Measurements from ENCODE around the gene LRRC4C. TPM values are rescaled to one million over a fixed set of nuclear protein-coding genes. Genes with fewer than 3 reads are reported as not detected.

Gene LRRC4C
- total and polyA plus RNA-seq, 2 donors (not counting 3 experiments of a cell fraction or from before 2014, with no cell fraction given) = not detected

GRCh38 chr11:41309111-41309522 is 150.3 kb downstream of the LRRC4C start:
- DNase-seq (ENCODE audit: low read depth, low spot score) = no peak
- POLR2A ChIA-PET = no interaction called here
- intact Hi-C loops (cut with micrococcal nuclease) (no loop called here), dilution Hi-C loops (cut with MboI; ENCODE audit: extremely low pct_ligation_motif_present, low sequenced_read_pairs) (no loop called here)
- peaks cover 2% of the 10 kb centered on the region for H3K9me3 ChIP-seq (replicated peaks; ENCODE audit: control insufficient read depth, insufficient read depth, low read length)
- CTCF ChIA-PET = no interaction called here
- no peak overlapping the region for H3K4me2 ChIP-seq (ENCODE audit: insufficient read depth, low read length)
- H3K9me1 ChIP-seq (replicated peaks; ENCODE audit: control insufficient read depth, extremely low read depth, insufficient read depth, low read length) = no peaks in the 10 kb centered on the region
- H3K36me3 ChIP-seq (ENCODE audit: control insufficient read depth in 2 of 2, extremely low read depth in 1 of 2, insufficient read depth in 2 of 2, low read length in 2 of 2) = no peaks in the 10 kb centered on the region
- H2AFZ ChIP-seq (ENCODE audit: low read depth, low read length) = no peak overlapping the region
- H4K20me1 ChIP-seq (replicated peaks; ENCODE audit: control insufficient read depth, extremely low read depth, insufficient read depth, low read length) = no peaks in the 10 kb centered on the region
- no peaks in the 10 kb centered on the region for H3K27me3 ChIP-seq (ENCODE audit: control insufficient read depth in 2 of 2, insufficient read depth in 2 of 2, low read length in 2 of 2)
- no peak overlapping the region for H3K27ac ChIP-seq (ENCODE audit: insufficient read depth, low read depth, low read length)
- TF ChIP-seq POLR2A (IDR thresholded peaks at IDR 0.05; ENCODE audit: low read depth, low read length) (no peak), MYC (IDR thresholded peaks at IDR 0.05; ENCODE audit: low read depth, low read length) (no peak), GATA2 (IDR thresholded peaks at IDR 0.05; ENCODE audit: insufficient read depth, insufficient read length, low read depth, low read length) (no peak), JUN (IDR thresholded peaks at IDR 0.05; ENCODE audit: borderline replicate concordance, insufficient read depth, insufficient read length, low read depth) (no peak)
- no peak for FAIRE-seq
- H3K79me2 ChIP-seq (ENCODE audit: control insufficient read depth, insufficient read depth, low read length) = no peaks in the 10 kb centered on the region
- BruUV-seq (replicated peaks) = no TSS peak
- H3K9ac ChIP-seq (replicated peaks; ENCODE audit: extremely low read depth, insufficient read depth, low read length) = no peak overlapping the region
- no peak overlapping the region for H3K4me3 ChIP-seq (replicated peaks in 1 of 3; ENCODE audit: insufficient read depth in 1 of 3, low read depth in 1 of 3, low read length in 3 of 3)
- H3K4me1 ChIP-seq (ENCODE audit: control insufficient read depth, extremely low read depth, insufficient read depth, low read length) = no peaks in the 10 kb centered on the region

GRCh38 chr11:41308286-41308685 is 151.2 kb downstream of the LRRC4C start:
- Histone ChIP-seq H3K79me2 (ENCODE audit: control insufficient read depth, insufficient read depth, low read length) (no peaks in the 10 kb centered on the region), H3K9me1 (replicated peaks; ENCODE audit: control insufficient read depth, extremely low read depth, insufficient read depth, low read length) (no peaks in the 10 kb centered on the region), H3K9ac (replicated peaks; ENCODE audit: extremely low read depth, insufficient read depth, low read length) (no peak overlapping the region), H3K4me1 (ENCODE audit: control insufficient read depth, extremely low read depth, insufficient read depth, low read length) (no peaks in the 10 kb centered on the region), H3K4me2 (ENCODE audit: insufficient read depth, low read length) (no peak overlapping the region), H4K20me1 (replicated peaks; ENCODE audit: control insufficient read depth, extremely low read depth, insufficient read depth, low read length) (no peaks in the 10 kb centered on the region), H3K27me3 (ENCODE audit: control insufficient read depth in 2 of 2, insufficient read depth in 2 of 2, low read length in 2 of 2) (no peaks in the 10 kb centered on the region), H3K4me3 (replicated peaks in 1 of 3; ENCODE audit: insufficient read depth in 1 of 3, low read depth in 1 of 3, low read length in 3 of 3) (no peak overlapping the region), H3K27ac (ENCODE audit: insufficient read depth, low read depth, low read length) (no peak overlapping the region), H2AFZ (ENCODE audit: low read depth, low read length) (no peak overlapping the region), H3K36me3 (ENCODE audit: control insufficient read depth in 2 of 2, extremely low read depth in 1 of 2, insufficient read depth in 2 of 2, low read length in 2 of 2) (no peaks in the 10 kb centered on the region), H3K9me3 (replicated peaks; ENCODE audit: control insufficient read depth, insufficient read depth, low read length) (peaks cover 2% of the 10 kb centered on the region)
- TF ChIP-seq POLR2A (IDR thresholded peaks at IDR 0.05; ENCODE audit: low read depth, low read length) (no peak), JUN (IDR thresholded peaks at IDR 0.05; ENCODE audit: borderline replicate concordance, insufficient read depth, insufficient read length, low read depth) (no peak), CTCF (IDR thresholded peaks at IDR 0.05; ENCODE audit: extremely low read depth in 1 of 2, insufficient read depth in 1 of 2, low read depth in 1 of 2, low read length in 2 of 2) (no peak), GATA2 (IDR thresholded peaks at IDR 0.05; ENCODE audit: insufficient read depth, insufficient read length, low read depth, low read length) (no peak), POLR2AphosphoS5 (IDR thresholded peaks at IDR 0.05; ENCODE audit: insufficient read depth, low read depth, low read length) (no peak), EZH2 (IDR thresholded peaks at IDR 0.05; ENCODE audit: borderline replicate concordance, low read depth, low read length, severe bottlenecking) (no peak)
- POLR2A ChIA-PET = no interaction called here
- DNase-seq (ENCODE audit: low read depth, low spot score) (no peak), FAIRE-seq (no peak)
- CTCF ChIA-PET = no interaction called here
- dilution Hi-C loops (cut with MboI; ENCODE audit: extremely low pct_ligation_motif_present, low sequenced_read_pairs) = no loop called here
- intact Hi-C loops (cut with micrococcal nuclease) = no loop called here
- no TSS peak for BruUV-seq (replicated peaks)

Measured in endothelial cell of umbilical vein (primary cell).